Measurements from ENCODE around the gene RAI1. TPM values are rescaled to one million over a fixed set of nuclear protein-coding genes. Genes with fewer than 3 reads are reported as not detected.

RAI1 gene
- total and polyA plus RNA-seq, 2 of the 8 experiments (the other 6 are each of a cell fraction or from before 2014, with no cell fraction given), result 0.39 to 1.2 TPM

- Histone ChIP-seq H3K9me3 (ENCODE audit: insufficient read depth in 2 of 2, low read depth in 1 of 2, low read length in 1 of 2) (no peaks in the 10 kb centered on the region), H2BK20ac (ENCODE audit: low read length) (peak overlapping the region; percentile 80; the same call in 1 of the 2 replicates), H3K4me1 (replicated peaks in 1 of 4; ENCODE audit: control insufficient read depth in 3 of 4, insufficient read depth in 4 of 4, low read length in 3 of 4) (peaks cover 13 to 37% (median 22%) of the 10 kb centered on the region in 4 experiments), H3K4me3 (ENCODE audit: extremely low read depth in 1 of 4, insufficient read depth in 2 of 4, low read depth in 3 of 4, low read length in 4 of 4) (0 out of 8 replicates have a peak overlapping the region, but pooled peaks of 1 of the 4 experiments have one; percentile 28), H3K79me2 (ENCODE audit: control insufficient read depth in 1 of 2, insufficient read depth in 2 of 2, low read length in 2 of 2) (no peaks in the 10 kb centered on the region), H2BK15ac (ENCODE audit: low read length) (no peak overlapping the region), H2BK120ac (replicated peaks; ENCODE audit: low read depth, low read length) (no peak overlapping the region), H4K5ac (ENCODE audit: insufficient read length, low read depth, low read length) (no peak overlapping the region), H3K9ac (replicated peaks in 1 of 4; ENCODE audit: extremely low read depth in 1 of 4, low read depth in 3 of 4, low read length in 3 of 4) (no peak overlapping the region), H3K27me3 (replicated peaks in 1 of 4; ENCODE audit: control insufficient read depth in 3 of 4, extremely low read depth in 1 of 4, insufficient read depth in 3 of 4, low read length in 3 of 4) (peaks cover 6 to 66% (median 47%) of the 10 kb centered on the region in 4 experiments), H3K14ac (ENCODE audit: insufficient read length) (no peak overlapping the region), H3K4ac (replicated peaks; ENCODE audit: insufficient read length, low read depth, low read length) (no peak overlapping the region), H3K36me3 (ENCODE audit: control insufficient read depth in 2 of 4, insufficient read depth in 4 of 4, low read length in 3 of 4) (no peaks in the 10 kb centered on the region), H3K23ac (ENCODE audit: insufficient read length) (no peak overlapping the region), H2BK12ac (ENCODE audit: low read depth, low read length) (0 out of 2 replicates have a peak overlapping the region, but pooled peaks have one; percentile 84), H3K23me2 (ENCODE audit: low read depth, low read length) (no peaks in the 10 kb centered on the region), H3K18ac (ENCODE audit: extremely low read depth, low read length) (no peak overlapping the region), H3K4me2 (ENCODE audit: insufficient read depth in 1 of 2, low read depth in 2 of 2, low read length in 2 of 2) (peak overlapping the region in 1 of 2 experiments; percentile 64; a peak in 1 of 4 replicates), H3K27ac (ENCODE audit: low read depth, low read length) (no peak overlapping the region), H4K8ac (ENCODE audit: extremely low read depth, insufficient read depth, low read length) (no peak overlapping the region), H3K79me1 (ENCODE audit: low read depth, low read length) (no peaks in the 10 kb centered on the region), H2BK5ac (ENCODE audit: low read depth, low read length) (no peak overlapping the region), H4K91ac (replicated peaks; ENCODE audit: insufficient read length, low read length) (no peak overlapping the region), H2AK5ac (ENCODE audit: low read depth, low read length) (peak overlapping the region; percentile 65; the same call in 1 of the 2 replicates), H2AFZ (ENCODE audit: low read length) (no peak overlapping the region), H3K56ac (replicated peaks; ENCODE audit: insufficient read length, low read depth, low read length) (no peak overlapping the region), H4K20me1 (replicated peaks in 1 of 2; ENCODE audit: control insufficient read depth in 1 of 2, insufficient read depth in 2 of 2, low read length in 2 of 2) (peaks cover 0 to 3% of the 10 kb centered on the region in 2 experiments)
- ChIA-PET CTCF (ENCODE audit: partially characterized antibody) (interaction anchor here (1.0 to 4.4 kb wide), 10 partner anchors 10 to 69 kb away, joined by 3 to 19 read pairs (median 4); no protein-coding TSS in a partner anchor), POLR2A (ENCODE audit: partially characterized antibody) (interaction anchor here (1.0 to 2.3 kb wide), 7 partner anchors 10 to 124 kb away, joined by 3 to 8 read pairs (median 5); no protein-coding TSS in a partner anchor)
- DNase-seq (ENCODE audit: low read depth in 1 of 2, low spot score in 2 of 2) (no peak), FAIRE-seq (no peak)
- TF ChIP-seq CBX5 (IDR thresholded peaks at IDR 0.05; ENCODE audit: low read depth, low read length) (no peak), KDM1A (IDR thresholded peaks at IDR 0.05; ENCODE audit: borderline replicate concordance, low read length) (peak; percentile 88; the same call in 1 of the 2 replicates)
- WGBS, 2 experiments (ENCODE audit: extremely low coverage in 1 of 2, insufficient coverage in 1 of 2, insufficient read length in 1 of 2, insufficient replicate concordance in 2 of 2, low coverage in 1 of 2, low lambda C conversion rate in 2 of 2, missing lambda C conversion rate in 1 of 2), result 92% methylated on average over 5 of the region's 5 CpGs; no CpG with 5 or more reads in 1 of the 2 experiments
These were observed 31.1 kb downstream of the RAI1 start for GRCh38 chr17:17712268-17712924.

Data from H1 (cell line).